SK-N-SH treated with all-trans-retinoic acid at 6 μM for 48 hours (cell line): ENCODE results near the gene PRPF38B.

ENCODE experiments used
- CREB5 ChIP-seq: fragments of 250-450 bp; sonication (Bioruptor Pico); IDR thresholded peaks from 2 replicates; pipeline ENCODE4 v1.5.1; 2020; ENCODE audit warnings: low read depth, mild to moderate bottlenecking, moderate library complexity
- CSDC2 ChIP-seq: fragments of 250-450 bp; sonication (Bioruptor Pico); IDR thresholded peaks from 2 replicates; pipeline ENCODE4 v1.5.0; 2020; ENCODE audit warnings: mild to moderate bottlenecking, moderate library complexity
- ISL1 ChIP-seq: fragments of 250-450 bp; sonication (Bioruptor Pico); IDR thresholded peaks from 2 replicates; pipeline ENCODE4 v2.1.2; 2022; ENCODE audit warnings: mild to moderate bottlenecking, moderate library complexity
- OSR1 ChIP-seq: fragments of 250-450 bp; sonication (Bioruptor Pico); IDR thresholded peaks from 2 replicates; pipeline ENCODE4 v1.8.0; 2022; ENCODE audit warnings: moderate library complexity, mild to moderate bottlenecking, inconsistent platforms
- PPARA ChIP-seq: fragments of 250-450 bp; sonication (Bioruptor Pico); IDR thresholded peaks from 2 replicates; pipeline ENCODE4 v1.5.0; 2020; ENCODE audit warnings: mild to moderate bottlenecking, borderline replicate concordance
- RARB ChIP-seq: fragments of 250-450 bp; sonication (Bioruptor Pico); IDR thresholded peaks from 2 replicates; pipeline ENCODE4 v1.8.0; 2021; ENCODE audit warnings: mild to moderate bottlenecking, moderate library complexity
- ZC3H10 ChIP-seq: fragments of 250-450 bp; sonication (Bioruptor Pico); IDR thresholded peaks from 2 replicates; pipeline ENCODE4 v1.5.1; 2021; ENCODE audit warnings: mild to moderate bottlenecking, moderate library complexity
- ZFP3 ChIP-seq: fragments of 250-450 bp; sonication (Bioruptor Pico); IDR thresholded peaks from 2 replicates; pipeline ENCODE4 v1.5.0; 2020; ENCODE audit warnings: mild to moderate bottlenecking, moderate library complexity
- ZFP30 ChIP-seq: fragments of 450-650 bp; formaldehyde crosslinking; IDR thresholded peaks from 2 replicates; pipeline ENCODE4 v1.5.0; 2022; ENCODE audit warnings: mild to moderate bottlenecking, moderate library complexity
- ZNF70 ChIP-seq: fragments of 450-650 bp; formaldehyde crosslinking; IDR thresholded peaks from 2 replicates; pipeline ENCODE4 v1.5.0; 2020; ENCODE audit warnings: mild to moderate bottlenecking, moderate library complexity
- ZNF8 ChIP-seq: fragments of 450-650 bp; formaldehyde crosslinking; IDR thresholded peaks from 2 replicates; pipeline ENCODE4 v1.5.0; 2020; ENCODE audit warnings: mild to moderate bottlenecking, moderate library complexity
- TF ChIP-seq, protein P1 (sequence below): fragments of 250-450 bp; sonication (Bioruptor Pico); IDR thresholded peaks from 2 replicates; pipeline ENCODE4 v1.8.0; 2020; ENCODE audit warnings: mild to moderate bottlenecking, moderate library complexity, borderline replicate concordance
- TF ChIP-seq, protein P2 (sequence below): fragments of 250-450 bp; sonication (Bioruptor Pico); IDR thresholded peaks from 2 replicates; pipeline ENCODE4 v1.8.0; 2021; ENCODE audit warnings: low read depth, mild to moderate bottlenecking, moderate library complexity, borderline replicate concordance

DNA sequence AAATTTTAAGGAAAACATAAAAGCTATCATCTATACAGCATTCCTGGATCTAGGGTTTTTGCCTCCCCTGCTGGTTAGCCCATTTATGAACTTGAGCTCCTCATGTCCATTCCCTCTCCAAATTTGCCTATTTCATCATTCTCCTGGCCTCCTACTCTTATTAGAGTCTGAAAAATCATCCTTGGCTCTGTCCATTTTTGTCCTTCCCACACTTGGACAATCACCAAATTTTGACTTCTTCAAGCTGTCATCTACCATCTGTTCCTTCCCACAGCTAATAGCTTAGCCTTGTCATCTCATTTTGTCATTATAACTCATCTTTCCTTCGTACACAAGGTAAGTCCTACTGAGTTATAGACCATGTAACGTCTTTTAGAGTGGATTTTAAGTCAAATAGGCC is 29.0 kb upstream of the PRPF38B start:
- TF ChIP-seq PPARA (CRISPR knock-in tag) (no peak), RARB (no peak), ZFP3 (CRISPR knock-in tag) (no peak), ZFP30 (no peak), ZNF70 (CRISPR knock-in tag) (no peak), OSR1 (no peak), CREB5 (CRISPR knock-in tag) (no peak), CSDC2 (no peak), ZC3H10 (no peak), ZNF8 (CRISPR knock-in tag) (no peak), ISL1 (CRISPR knock-in tag) (no peak)
- TF ChIP-seq, protein P1, sequence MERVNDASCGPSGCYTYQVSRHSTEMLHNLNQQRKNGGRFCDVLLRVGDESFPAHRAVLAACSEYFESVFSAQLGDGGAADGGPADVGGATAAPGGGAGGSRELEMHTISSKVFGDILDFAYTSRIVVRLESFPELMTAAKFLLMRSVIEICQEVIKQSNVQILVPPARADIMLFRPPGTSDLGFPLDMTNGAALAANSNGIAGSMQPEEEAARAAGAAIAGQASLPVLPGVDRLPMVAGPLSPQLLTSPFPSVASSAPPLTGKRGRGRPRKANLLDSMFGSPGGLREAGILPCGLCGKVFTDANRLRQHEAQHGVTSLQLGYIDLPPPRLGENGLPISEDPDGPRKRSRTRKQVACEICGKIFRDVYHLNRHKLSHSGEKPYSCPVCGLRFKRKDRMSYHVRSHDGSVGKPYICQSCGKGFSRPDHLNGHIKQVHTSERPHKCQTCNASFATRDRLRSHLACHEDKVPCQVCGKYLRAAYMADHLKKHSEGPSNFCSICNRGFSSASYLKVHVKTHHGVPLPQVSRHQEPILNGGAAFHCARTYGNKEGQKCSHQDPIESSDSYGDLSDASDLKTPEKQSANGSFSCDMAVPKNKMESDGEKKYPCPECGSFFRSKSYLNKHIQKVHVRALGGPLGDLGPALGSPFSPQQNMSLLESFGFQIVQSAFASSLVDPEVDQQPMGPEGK = no peak
- TF ChIP-seq, protein P2, sequence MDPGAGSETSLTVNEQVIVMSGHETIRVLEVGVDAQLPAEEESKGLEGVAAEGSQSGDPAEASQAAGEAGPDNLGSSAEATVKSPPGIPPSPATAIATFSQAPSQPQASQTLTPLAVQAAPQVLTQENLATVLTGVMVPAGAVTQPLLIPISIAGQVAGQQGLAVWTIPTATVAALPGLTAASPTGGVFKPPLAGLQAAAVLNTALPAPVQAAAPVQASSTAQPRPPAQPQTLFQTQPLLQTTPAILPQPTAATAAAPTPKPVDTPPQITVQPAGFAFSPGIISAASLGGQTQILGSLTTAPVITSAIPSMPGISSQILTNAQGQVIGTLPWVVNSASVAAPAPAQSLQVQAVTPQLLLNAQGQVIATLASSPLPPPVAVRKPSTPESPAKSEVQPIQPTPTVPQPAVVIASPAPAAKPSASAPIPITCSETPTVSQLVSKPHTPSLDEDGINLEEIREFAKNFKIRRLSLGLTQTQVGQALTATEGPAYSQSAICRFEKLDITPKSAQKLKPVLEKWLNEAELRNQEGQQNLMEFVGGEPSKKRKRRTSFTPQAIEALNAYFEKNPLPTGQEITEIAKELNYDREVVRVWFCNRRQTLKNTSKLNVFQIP = no peak
